GM23338 (cell line): Measurements from ENCODE around the gene SLC50A1. TPM values are rescaled to one million over a fixed set of nuclear protein-coding genes. Genes with fewer than 3 reads are reported as not detected.

Experiments
- ATAC-seq: fragments of 200-7000 bp; cut with Tn5 transposase; 3 replicates; pipeline ENCODE4 v1.9.1; 2020
- DNase-seq: peaks from one replicate; pipeline ENCODE4 v3.0.0-alpha.2; 2015; ENCODE audit warnings: low spot score
- H2AFZ ChIP-seq: fragments of 200-600 bp; sonication (generic); 2 replicates; pipeline ENCODE4 v1.8.0; 2016; ENCODE audit warnings: antibody characterized with exemption, mild to moderate bottlenecking, moderate library complexity
- H3F3A ChIP-seq: fragments of 200-600 bp; sonication (generic); replicated peaks from 2 replicates; pipeline ENCODE4 v1.8.0; 2017; ENCODE audit warnings: antibody characterized with exemption, mixed run types, low read depth
- H3K27ac ChIP-seq: fragments of 200-600 bp; sonication (generic); 2 replicates; pipeline ENCODE4 v1.6.1; 2016; ENCODE audit warnings: low read depth
- H3K27me3 ChIP-seq: fragments of 200-600 bp; sonication (generic); 2 replicates; pipeline ENCODE4 v1.8.0; 2016; ENCODE audit warnings: mild to moderate bottlenecking, mixed run types, moderate library complexity; ENCODE audit not compliant: insufficient read depth
- H3K36me3 ChIP-seq: fragments of 200-600 bp; sonication (generic); 2 replicates; pipeline ENCODE4 v1.8.0; 2016; ENCODE audit warnings: mild to moderate bottlenecking; ENCODE audit not compliant: insufficient read depth
- H3K4me1 ChIP-seq: fragments of 200-600 bp; sonication (generic); 2 replicates; pipeline ENCODE4 v1.8.0; 2016; ENCODE audit warnings: mild to moderate bottlenecking, moderate library complexity; ENCODE audit not compliant: insufficient read depth
- H3K4me2 ChIP-seq: fragments of 200-600 bp; sonication (generic); 2 replicates; pipeline ENCODE4 v1.7.1; 2017; ENCODE audit warnings: mixed run types
- H3K4me3 ChIP-seq: fragments of 200-600 bp; sonication (generic); 2 replicates; pipeline ENCODE4 v1.6.1; 2016; ENCODE audit warnings: mixed run types
- H3K79me2 ChIP-seq: fragments of 200-600 bp; sonication (generic); replicated peaks from 2 replicates; pipeline ENCODE4 v1.8.0; 2017; ENCODE audit warnings: mild to moderate bottlenecking; ENCODE audit not compliant: insufficient read depth
- H3K9me2 ChIP-seq: fragments of 200-600 bp; sonication (generic); 2 replicates; pipeline ENCODE4 v1.8.0; 2017; ENCODE audit not compliant: insufficient read depth
- H4K20me1 ChIP-seq: fragments of 200-600 bp; sonication (generic); replicated peaks from 2 replicates; pipeline ENCODE4 v1.8.0; 2017; ENCODE audit warnings: mild to moderate bottlenecking; ENCODE audit not compliant: insufficient read depth
- H3K27ac Mint-ChIP-seq: 2 replicates; pipeline ENCODE4 v1.8.0; 2020; ENCODE audit warnings: inconsistent platforms, mild to moderate bottlenecking, moderate library complexity, mixed read lengths
- H3K27me3 Mint-ChIP-seq: 3 replicates; pipeline ENCODE4 v1.8.0; 2022; ENCODE audit warnings: low read depth, mild to moderate bottlenecking, moderate library complexity, mixed read lengths, inconsistent platforms; ENCODE audit not compliant: insufficient read depth, poor library complexity
- H3K36me3 Mint-ChIP-seq: 3 replicates; pipeline ENCODE4 v1.8.0; 2021; ENCODE audit warnings: low read depth, mild to moderate bottlenecking, inconsistent platforms, moderate library complexity, mixed read lengths
- H3K4me1 Mint-ChIP-seq: 3 replicates; pipeline ENCODE4 v1.8.0; 2020; ENCODE audit warnings: mild to moderate bottlenecking, inconsistent platforms, mixed read lengths
- H3K4me3 Mint-ChIP-seq: 3 replicates; pipeline ENCODE4 v1.8.0; 2021; ENCODE audit warnings: moderate library complexity, mild to moderate bottlenecking, inconsistent platforms, mixed read lengths
- H3K9me3 Mint-ChIP-seq: 3 replicates; pipeline ENCODE4 v1.8.0; 2020; ENCODE audit warnings: moderate library complexity, mild to moderate bottlenecking, inconsistent platforms, mixed read lengths
- CREB1 ChIP-seq: fragments of 250-450 bp; sonication (Bioruptor Pico); IDR thresholded peaks from 2 replicates; pipeline ENCODE4 v1.5.0; 2020; ENCODE audit warnings: low read depth, mild to moderate bottlenecking, moderate library complexity
- EZH2 ChIP-seq: fragments of 200-600 bp; sonication (generic); IDR thresholded peaks from one replicate; pipeline ENCODE4 v1.8.0; 2017; ENCODE audit warnings: antibody characterized with exemption, mild to moderate bottlenecking, low read depth; ENCODE audit not compliant: unreplicated experiment
- JUNB ChIP-seq: IDR thresholded peaks from one replicate; pipeline ENCODE4 v1.6.1; 2016; ENCODE audit warnings: antibody characterized with exemption; ENCODE audit not compliant: unreplicated experiment
- POLR2AphosphoS5 ChIP-seq: IDR thresholded peaks from 2 replicates; pipeline ENCODE4 v1.6.1; 2016; ENCODE audit warnings: antibody characterized with exemption, low read depth
- STAT1 ChIP-seq: IDR thresholded peaks from one replicate; pipeline ENCODE4 v1.6.1; 2016; ENCODE audit warnings: antibody characterized with exemption; ENCODE audit not compliant: unreplicated experiment
- polyA plus RNA-seq: library from polyadenylated mRNA; unstranded; fragments of >200 nt; fragmentation: Nextera tagmentation; extraction: Ambion mirVana; gene quantifications from 2 replicates; pipeline ENCODE4 v1.2.1, GENCODE V29; 2016
- total RNA-seq: library from RNA; depleted of rRNA; stranded (reverse); fragments of >200 nt; shearing (Covaris generic); gene quantifications from 2 replicates; pipeline ENCODE4 v1.2.3, GENCODE V29; 2014
- TF ChIP-seq, protein P1 (sequence below): IDR thresholded peaks from one replicate; pipeline ENCODE4 v1.6.1; 2018; ENCODE audit warnings: antibody characterized with exemption; ENCODE audit not compliant: unreplicated experiment
- TF ChIP-seq, protein P2 (sequence below): IDR thresholded peaks from 2 replicates; pipeline ENCODE4 v1.6.1; 2016; ENCODE audit warnings: antibody characterized with exemption
- TF ChIP-seq, protein P3 (sequence below): fragments of 250-450 bp; sonication (Bioruptor Pico); IDR thresholded peaks from 2 replicates; pipeline ENCODE4 v1.5.0; 2020; ENCODE audit warnings: mild to moderate bottlenecking, moderate library complexity
- TF ChIP-seq, protein P4 (sequence below), 2 experiments: fragments of 200-600 bp in 1 of 2; sonication (generic) in 1 of 2; conservative IDR thresholded peaks; 2 replicates each; pipeline versions ENCODE4 v1.5.1 to v1.6.1; 2016 to 2017; ENCODE audit warnings: antibody characterized with exemption in 2 of 2, low read depth in 2 of 2, mild to moderate bottlenecking in 2 of 2, moderate library complexity in 1 of 2

SLC50A1 gene
- total and polyA plus RNA-seq, 2 experiments from 2014 or later, result 30.0 to 63.9 TPM

DNA sequence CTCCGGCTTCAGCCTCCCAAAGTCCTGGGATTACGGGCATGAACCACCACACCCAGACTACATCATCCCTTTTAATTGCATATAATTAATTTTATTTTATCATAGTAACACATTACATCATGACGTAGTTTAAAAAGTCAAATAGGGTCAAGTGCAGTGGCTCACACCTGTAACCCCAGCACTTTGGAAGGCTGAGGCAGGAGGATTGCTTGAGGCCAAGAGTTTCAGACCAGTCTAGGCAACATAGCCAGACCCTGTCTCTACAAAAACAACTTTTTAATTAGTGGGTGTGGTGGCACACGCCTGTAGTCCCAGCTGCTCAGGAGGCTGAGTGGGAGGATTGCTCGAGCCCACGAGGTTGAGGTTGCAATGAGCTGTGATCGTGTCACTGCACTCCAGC is 36.3 kb upstream of the SLC50A1 start (continued):
- TF ChIP-seq, protein P1, sequence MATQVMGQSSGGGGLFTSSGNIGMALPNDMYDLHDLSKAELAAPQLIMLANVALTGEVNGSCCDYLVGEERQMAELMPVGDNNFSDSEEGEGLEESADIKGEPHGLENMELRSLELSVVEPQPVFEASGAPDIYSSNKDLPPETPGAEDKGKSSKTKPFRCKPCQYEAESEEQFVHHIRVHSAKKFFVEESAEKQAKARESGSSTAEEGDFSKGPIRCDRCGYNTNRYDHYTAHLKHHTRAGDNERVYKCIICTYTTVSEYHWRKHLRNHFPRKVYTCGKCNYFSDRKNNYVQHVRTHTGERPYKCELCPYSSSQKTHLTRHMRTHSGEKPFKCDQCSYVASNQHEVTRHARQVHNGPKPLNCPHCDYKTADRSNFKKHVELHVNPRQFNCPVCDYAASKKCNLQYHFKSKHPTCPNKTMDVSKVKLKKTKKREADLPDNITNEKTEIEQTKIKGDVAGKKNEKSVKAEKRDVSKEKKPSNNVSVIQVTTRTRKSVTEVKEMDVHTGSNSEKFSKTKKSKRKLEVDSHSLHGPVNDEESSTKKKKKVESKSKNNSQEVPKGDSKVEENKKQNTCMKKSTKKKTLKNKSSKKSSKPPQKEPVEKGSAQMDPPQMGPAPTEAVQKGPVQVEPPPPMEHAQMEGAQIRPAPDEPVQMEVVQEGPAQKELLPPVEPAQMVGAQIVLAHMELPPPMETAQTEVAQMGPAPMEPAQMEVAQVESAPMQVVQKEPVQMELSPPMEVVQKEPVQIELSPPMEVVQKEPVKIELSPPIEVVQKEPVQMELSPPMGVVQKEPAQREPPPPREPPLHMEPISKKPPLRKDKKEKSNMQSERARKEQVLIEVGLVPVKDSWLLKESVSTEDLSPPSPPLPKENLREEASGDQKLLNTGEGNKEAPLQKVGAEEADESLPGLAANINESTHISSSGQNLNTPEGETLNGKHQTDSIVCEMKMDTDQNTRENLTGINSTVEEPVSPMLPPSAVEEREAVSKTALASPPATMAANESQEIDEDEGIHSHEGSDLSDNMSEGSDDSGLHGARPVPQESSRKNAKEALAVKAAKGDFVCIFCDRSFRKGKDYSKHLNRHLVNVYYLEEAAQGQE, result no peak

DNA sequence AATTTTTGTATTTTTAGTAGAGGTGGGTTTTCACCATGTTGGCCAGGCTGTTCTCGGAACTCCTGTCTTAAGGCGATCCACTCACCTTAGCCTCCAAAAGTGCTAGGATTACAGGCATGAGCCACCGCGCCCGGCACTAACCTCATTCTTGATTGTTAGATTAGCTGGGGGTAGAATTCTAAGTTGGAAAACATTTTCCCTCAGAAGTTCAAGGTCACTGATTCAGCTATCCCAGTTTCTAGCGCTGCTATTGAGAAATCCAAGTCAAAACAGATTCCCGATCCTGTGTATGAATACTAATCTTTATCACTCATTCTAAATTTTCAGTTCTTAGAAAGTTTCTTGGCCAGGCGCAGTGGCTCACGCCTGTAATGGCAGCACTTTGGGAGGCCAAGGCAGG is 32.3 kb upstream of the SLC50A1 start:
- no peaks in the 10 kb centered on the region for H3K9me2 ChIP-seq
- ATAC-seq, result no peak
- H3K27me3 Mint-ChIP-seq, result peaks cover 1% of the 10 kb centered on the region
- no peaks in the 10 kb centered on the region for H3K4me1 ChIP-seq
- H3K27ac Mint-ChIP-seq, result no peak overlapping the region
- no peaks in the 10 kb centered on the region for H3K79me2 ChIP-seq
- H3K27ac ChIP-seq, result no peak overlapping the region
- no peaks in the 10 kb centered on the region for H4K20me1 ChIP-seq
- no peak overlapping the region for H3K4me2 ChIP-seq
- H3K4me3 ChIP-seq, result no peak overlapping the region
- no peaks in the 10 kb centered on the region for H3K4me1 Mint-ChIP-seq
- H3K36me3 ChIP-seq, result no peaks in the 10 kb centered on the region
- no peaks in the 10 kb centered on the region for H3K9me3 Mint-ChIP-seq
- no peaks in the 10 kb centered on the region for H3K36me3 Mint-ChIP-seq
- no peak overlapping the region for H3K4me3 Mint-ChIP-seq
- no peak for DNase-seq
- no peaks in the 10 kb centered on the region for H3F3A ChIP-seq
- no peak overlapping the region for H2AFZ ChIP-seq
- no peaks in the 10 kb centered on the region for H3K27me3 ChIP-seq
- TF ChIP-seq JUNB (no peak), POLR2AphosphoS5 (no peak), STAT1 (no peak), CREB1 (CRISPR knock-in tag) (no peak), EZH2 (no peak)
- TF ChIP-seq, protein P2, sequence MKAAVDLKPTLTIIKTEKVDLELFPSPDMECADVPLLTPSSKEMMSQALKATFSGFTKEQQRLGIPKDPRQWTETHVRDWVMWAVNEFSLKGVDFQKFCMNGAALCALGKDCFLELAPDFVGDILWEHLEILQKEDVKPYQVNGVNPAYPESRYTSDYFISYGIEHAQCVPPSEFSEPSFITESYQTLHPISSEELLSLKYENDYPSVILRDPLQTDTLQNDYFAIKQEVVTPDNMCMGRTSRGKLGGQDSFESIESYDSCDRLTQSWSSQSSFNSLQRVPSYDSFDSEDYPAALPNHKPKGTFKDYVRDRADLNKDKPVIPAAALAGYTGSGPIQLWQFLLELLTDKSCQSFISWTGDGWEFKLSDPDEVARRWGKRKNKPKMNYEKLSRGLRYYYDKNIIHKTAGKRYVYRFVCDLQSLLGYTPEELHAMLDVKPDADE, result no peak
- TF ChIP-seq, protein P3, sequence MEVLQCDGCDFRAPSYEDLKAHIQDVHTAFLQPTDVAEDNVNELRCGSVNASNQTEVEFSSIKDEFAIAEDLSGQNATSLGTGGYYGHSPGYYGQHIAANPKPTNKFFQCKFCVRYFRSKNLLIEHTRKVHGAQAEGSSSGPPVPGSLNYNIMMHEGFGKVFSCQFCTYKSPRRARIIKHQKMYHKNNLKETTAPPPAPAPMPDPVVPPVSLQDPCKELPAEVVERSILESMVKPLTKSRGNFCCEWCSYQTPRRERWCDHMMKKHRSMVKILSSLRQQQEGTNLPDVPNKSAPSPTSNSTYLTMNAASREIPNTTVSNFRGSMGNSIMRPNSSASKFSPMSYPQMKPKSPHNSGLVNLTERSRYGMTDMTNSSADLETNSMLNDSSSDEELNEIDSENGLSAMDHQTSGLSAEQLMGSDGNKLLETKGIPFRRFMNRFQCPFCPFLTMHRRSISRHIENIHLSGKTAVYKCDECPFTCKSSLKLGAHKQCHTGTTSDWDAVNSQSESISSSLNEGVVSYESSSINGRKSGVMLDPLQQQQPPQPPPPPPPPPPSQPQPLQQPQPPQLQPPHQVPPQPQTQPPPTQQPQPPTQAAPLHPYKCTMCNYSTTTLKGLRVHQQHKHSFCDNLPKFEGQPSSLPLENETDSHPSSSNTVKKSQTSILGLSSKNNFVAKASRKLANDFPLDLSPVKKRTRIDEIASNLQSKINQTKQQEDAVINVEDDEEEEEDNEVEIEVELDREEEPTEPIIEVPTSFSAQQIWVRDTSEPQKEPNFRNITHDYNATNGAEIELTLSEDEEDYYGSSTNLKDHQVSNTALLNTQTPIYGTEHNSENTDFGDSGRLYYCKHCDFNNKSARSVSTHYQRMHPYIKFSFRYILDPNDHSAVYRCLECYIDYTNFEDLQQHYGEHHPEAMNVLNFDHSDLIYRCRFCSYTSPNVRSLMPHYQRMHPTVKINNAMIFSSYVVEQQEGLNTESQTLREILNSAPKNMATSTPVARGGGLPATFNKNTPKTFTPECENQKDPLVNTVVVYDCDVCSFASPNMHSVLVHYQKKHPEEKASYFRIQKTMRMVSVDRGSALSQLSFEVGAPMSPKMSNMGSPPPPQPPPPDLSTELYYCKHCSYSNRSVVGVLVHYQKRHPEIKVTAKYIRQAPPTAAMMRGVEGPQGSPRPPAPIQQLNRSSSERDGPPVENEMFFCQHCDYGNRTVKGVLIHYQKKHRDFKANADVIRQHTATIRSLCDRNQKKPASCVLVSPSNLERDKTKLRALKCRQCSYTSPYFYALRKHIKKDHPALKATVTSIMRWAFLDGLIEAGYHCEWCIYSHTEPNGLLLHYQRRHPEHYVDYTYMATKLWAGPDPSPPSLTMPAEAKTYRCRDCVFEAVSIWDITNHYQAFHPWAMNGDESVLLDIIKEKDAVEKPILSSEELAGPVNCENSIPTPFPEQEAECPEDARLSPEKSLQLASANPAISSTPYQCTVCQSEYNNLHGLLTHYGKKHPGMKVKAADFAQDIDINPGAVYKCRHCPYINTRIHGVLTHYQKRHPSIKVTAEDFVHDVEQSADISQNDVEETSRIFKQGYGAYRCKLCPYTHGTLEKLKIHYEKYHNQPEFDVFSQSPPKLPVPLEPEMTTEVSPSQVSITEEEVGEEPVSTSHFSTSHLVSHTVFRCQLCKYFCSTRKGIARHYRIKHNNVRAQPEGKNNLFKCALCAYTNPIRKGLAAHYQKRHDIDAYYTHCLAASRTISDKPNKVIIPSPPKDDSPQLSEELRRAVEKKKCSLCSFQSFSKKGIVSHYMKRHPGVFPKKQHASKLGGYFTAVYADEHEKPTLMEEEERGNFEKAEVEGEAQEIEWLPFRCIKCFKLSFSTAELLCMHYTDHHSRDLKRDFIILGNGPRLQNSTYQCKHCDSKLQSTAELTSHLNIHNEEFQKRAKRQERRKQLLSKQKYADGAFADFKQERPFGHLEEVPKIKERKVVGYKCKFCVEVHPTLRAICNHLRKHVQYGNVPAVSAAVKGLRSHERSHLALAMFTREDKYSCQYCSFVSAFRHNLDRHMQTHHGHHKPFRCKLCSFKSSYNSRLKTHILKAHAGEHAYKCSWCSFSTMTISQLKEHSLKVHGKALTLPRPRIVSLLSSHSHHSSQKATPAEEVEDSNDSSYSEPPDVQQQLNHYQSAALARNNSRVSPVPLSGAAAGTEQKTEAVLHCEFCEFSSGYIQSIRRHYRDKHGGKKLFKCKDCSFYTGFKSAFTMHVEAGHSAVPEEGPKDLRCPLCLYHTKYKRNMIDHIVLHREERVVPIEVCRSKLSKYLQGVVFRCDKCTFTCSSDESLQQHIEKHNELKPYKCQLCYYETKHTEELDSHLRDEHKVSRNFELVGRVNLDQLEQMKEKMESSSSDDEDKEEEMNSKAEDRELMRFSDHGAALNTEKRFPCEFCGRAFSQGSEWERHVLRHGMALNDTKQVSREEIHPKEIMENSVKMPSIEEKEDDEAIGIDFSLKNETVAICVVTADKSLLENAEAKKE (CRISPR knock-in tag), result no peak
- TF ChIP-seq, protein P1, result no peak
- TF ChIP-seq, protein P4, sequence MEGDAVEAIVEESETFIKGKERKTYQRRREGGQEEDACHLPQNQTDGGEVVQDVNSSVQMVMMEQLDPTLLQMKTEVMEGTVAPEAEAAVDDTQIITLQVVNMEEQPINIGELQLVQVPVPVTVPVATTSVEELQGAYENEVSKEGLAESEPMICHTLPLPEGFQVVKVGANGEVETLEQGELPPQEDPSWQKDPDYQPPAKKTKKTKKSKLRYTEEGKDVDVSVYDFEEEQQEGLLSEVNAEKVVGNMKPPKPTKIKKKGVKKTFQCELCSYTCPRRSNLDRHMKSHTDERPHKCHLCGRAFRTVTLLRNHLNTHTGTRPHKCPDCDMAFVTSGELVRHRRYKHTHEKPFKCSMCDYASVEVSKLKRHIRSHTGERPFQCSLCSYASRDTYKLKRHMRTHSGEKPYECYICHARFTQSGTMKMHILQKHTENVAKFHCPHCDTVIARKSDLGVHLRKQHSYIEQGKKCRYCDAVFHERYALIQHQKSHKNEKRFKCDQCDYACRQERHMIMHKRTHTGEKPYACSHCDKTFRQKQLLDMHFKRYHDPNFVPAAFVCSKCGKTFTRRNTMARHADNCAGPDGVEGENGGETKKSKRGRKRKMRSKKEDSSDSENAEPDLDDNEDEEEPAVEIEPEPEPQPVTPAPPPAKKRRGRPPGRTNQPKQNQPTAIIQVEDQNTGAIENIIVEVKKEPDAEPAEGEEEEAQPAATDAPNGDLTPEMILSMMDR (conservative IDR thresholded peaks at IDR 0.05; ENCODE audit: low read depth in 2 of 2), result no peak
